Coronary artery (tissue), 2 donors: ENCODE measurements around the gene TEC.

Experiments used
- DNase-seq: peaks from one replicate; pipeline ENCODE4 v3.0.0-alpha.2; 2017; ENCODE audit warnings: low spot score
- H3K27ac ChIP-seq, 2 donors: fragments of 200-600 bp; sonication (generic); one replicate each; pipeline ENCODE4 v1.5.1; 2016 to 2019
- H3K4me3 ChIP-seq: fragments of 200-600 bp; sonication (generic); 2 replicates; pipeline ENCODE4 v1.5.1; 2016; ENCODE audit warnings: mild to moderate bottlenecking, moderate library complexity
- CTCF ChIP-seq: fragments of 200-600 bp; sonication (generic); IDR thresholded peaks from one replicate; pipeline ENCODE4 v1.5.1; 2019; ENCODE audit warnings: antibody characterized with exemption

TEC gene

DNA sequence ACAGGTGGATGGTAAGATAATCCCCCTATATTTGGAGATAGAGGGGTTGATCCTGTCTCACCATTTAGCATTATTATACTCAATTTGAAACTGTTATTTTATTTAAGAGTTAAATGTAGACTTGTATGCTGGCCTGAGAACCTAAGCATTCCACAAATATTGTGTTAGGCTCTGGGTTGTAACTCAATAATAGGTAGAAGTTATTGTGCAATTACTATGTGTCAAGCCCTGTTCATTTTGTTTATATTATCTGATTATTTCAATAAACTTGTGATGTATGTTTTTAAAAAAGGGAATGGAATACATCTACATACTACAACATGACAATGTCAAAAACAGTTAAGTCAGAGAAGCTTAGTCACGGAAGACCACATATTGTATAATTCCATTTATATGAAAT, 122.0 kb downstream of the TEC start:
- H3K4me3 ChIP-seq, result no peak overlapping the region
- no peak overlapping the region for H3K27ac ChIP-seq
- no peak for DNase-seq
- no peak for TF ChIP-seq CTCF

GRCh38 chr4:48141048-48141447, 128.6 kb downstream of the TEC start:
- H3K27ac ChIP-seq, result no peak overlapping the region
- TF ChIP-seq CTCF, result peak; percentile 50
- no peak for DNase-seq
- no peak overlapping the region for H3K4me3 ChIP-seq

GRCh38 chr4:48139691-48140090, 129.9 kb downstream of the TEC start:
- no peak overlapping the region for H3K27ac ChIP-seq
- no peak for DNase-seq
- TF ChIP-seq CTCF, result no peak
- no peak overlapping the region for H3K4me3 ChIP-seq

DNA sequence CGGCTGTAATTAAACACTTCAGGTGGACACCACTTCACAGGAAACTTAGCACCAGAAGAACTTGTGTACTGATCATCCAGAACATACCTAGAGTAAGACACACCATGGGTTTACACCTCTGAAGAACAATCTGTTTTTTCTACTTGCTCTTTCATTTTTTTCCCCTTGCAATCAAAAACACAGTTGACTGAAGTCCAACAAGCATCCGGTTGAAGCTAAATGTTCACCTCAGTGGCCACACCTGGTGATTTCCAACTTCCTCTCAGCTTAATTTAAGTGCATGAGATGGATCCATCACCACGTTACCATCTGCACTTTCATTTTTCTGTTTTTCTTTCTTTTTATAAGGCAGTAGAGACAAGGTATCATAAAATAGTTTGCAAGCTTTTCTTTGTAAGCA, 130.7 kb downstream of the TEC start:
- no peak for DNase-seq
- H3K27ac ChIP-seq, result no peak overlapping the region
- TF ChIP-seq CTCF, result no peak

DNA sequence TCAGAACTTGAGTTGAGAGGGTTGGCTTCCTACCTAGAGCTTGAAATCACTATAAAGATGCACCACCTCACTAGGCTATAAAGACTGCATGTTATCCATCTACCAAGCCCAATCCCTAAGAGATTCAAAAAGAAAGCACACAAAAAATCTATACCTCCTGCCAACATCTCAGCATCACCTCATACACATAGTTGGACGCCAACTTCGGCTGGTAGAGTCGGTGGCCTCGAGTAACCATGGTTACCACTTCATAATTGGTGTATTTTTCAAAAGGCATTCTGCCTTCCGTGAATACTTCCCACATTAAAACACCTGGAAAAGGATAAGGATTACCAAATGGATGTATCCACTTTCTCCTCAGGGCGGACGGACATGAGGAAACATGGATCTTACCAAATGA, 131.1 kb downstream of the TEC start:
- Histone ChIP-seq H3K27ac (no peak overlapping the region), H3K4me3 (no peak overlapping the region)
- DNase-seq, result no peak
- TF ChIP-seq CTCF, result no peak

More for the DNA sequence above, 130.7 kb downstream of the TEC start:
- no peak overlapping the region for H3K4me3 ChIP-seq

DNA sequence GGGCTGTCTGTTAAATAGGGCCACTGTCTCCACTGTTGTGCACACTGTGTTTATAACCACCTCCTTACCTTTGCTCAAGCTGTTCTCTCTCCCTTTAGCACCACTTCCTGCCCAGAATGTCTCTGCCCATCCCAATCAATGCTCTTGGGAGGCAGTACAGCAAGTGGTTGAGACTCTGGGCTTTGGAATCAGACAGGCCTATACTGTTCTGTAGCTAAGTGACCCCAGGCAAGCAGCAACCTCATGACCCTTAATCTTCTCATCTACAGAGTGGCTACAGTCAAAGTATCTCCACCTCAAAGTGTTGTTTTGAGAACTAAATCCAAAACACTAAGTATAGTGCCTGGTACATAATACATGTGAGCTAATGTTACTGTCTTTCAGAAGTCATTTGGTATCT, 131.8 kb downstream of the TEC start:
- no peak overlapping the region for H3K27ac ChIP-seq

GRCh38 chr4:48134081-48134480, 135.6 kb downstream of the TEC start, which contains the start of gene TXK:
TXK (minus strand) TSS chr4:48134250; CDS start chr4:48134170, 80 bp downstream.
- no peak within 1 kb of the TSS for H3K4me3 ChIP-seq
- no peak for TF ChIP-seq CTCF
- H3K27ac ChIP-seq, result no peak within 1 kb of the TSS
- no peak for DNase-seq

More for the DNA sequence above, 131.8 kb downstream of the TEC start:
- no peak for DNase-seq
- no peak for TF ChIP-seq CTCF
- no peak overlapping the region for H3K4me3 ChIP-seq
